GM12875 (cell line): Measurements from ENCODE around the gene ACAP2.

Experiments
- H3K4me3 ChIP-seq: one replicate; pipeline ENCODE4 v1.5.1; 2011; ENCODE audit warnings: low read depth, low read length, control low read depth
- CTCF ChIP-seq: IDR thresholded peaks from 2 replicates; pipeline ENCODE4 v1.5.1; 2011; ENCODE audit warnings: low read depth, mild to moderate bottlenecking, control low read depth, inconsistent platforms, low read length, moderate library complexity, borderline replicate concordance; ENCODE audit not compliant: insufficient read depth

Gene ACAP2

GRCh38 chr3:195337747-195338146, 105.1 kb downstream of the ACAP2 start:
- no peak overlapping the region for H3K4me3 ChIP-seq
- no peak for TF ChIP-seq CTCF

- H3K4me3 ChIP-seq = no peak overlapping the region
- no peak for TF ChIP-seq CTCF
Measured at GRCh38 chr3:195334967-195335366, 107.9 kb downstream of the ACAP2 start.

GRCh38 chr3:195319060-195319459, 123.8 kb downstream of the ACAP2 start:
- no peak overlapping the region for H3K4me3 ChIP-seq
- TF ChIP-seq CTCF = no peak

GRCh38 chr3:195312714-195313113, 130.1 kb downstream of the ACAP2 start:
- no peak overlapping the region for H3K4me3 ChIP-seq
- no peak for TF ChIP-seq CTCF

GRCh38 chr3:195307711-195308110, 135.1 kb downstream of the ACAP2 start:
- no peak overlapping the region for H3K4me3 ChIP-seq
- TF ChIP-seq CTCF = no peak

- no peak overlapping the region for H3K4me3 ChIP-seq
- TF ChIP-seq CTCF = no peak
Measured at GRCh38 chr3:195306369-195306768, 136.5 kb downstream of the ACAP2 start.

GRCh38 chr3:195302431-195302830, 140.4 kb downstream of the ACAP2 start:
- no peak for TF ChIP-seq CTCF
- H3K4me3 ChIP-seq = no peak overlapping the region
